ENCODE measurements around the gene LONP2.

Gene LONP2

DNA sequence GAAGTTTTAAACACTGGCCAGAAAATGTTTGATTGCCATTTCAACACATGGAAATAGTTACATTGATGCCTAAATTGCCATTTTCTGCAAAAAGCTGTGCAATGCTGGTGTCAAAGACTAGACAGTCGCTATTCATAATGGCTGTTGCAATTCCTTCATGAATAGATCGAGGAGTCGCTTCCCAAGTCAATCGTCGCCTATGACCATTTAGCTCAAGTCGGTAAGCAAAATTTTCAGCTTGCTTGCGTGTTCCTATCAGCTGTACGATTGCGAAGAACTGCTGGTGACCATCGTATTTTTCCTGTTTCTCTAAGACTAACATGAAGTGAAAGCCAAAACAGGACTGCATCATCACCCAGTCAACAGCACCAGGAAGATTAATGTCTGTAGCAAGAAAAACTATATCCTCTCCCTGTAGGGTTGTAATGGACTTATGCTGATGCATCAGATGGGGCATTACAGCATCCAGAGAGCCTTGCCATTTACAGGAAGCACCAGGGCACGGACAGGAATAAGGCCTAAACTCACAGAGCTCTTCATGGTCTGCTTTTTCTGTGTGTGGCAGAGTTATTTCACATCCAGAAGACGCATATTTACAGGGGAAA is 117.5 kb downstream of the LONP2 start:
- DNase-seq (ENCODE audit: insufficient read length, low spot score), result no peak
- TF ChIP-seq, protein P1, sequence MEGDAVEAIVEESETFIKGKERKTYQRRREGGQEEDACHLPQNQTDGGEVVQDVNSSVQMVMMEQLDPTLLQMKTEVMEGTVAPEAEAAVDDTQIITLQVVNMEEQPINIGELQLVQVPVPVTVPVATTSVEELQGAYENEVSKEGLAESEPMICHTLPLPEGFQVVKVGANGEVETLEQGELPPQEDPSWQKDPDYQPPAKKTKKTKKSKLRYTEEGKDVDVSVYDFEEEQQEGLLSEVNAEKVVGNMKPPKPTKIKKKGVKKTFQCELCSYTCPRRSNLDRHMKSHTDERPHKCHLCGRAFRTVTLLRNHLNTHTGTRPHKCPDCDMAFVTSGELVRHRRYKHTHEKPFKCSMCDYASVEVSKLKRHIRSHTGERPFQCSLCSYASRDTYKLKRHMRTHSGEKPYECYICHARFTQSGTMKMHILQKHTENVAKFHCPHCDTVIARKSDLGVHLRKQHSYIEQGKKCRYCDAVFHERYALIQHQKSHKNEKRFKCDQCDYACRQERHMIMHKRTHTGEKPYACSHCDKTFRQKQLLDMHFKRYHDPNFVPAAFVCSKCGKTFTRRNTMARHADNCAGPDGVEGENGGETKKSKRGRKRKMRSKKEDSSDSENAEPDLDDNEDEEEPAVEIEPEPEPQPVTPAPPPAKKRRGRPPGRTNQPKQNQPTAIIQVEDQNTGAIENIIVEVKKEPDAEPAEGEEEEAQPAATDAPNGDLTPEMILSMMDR (IDR thresholded peaks at IDR 0.05; ENCODE audit: insufficient read depth, missing control alignments), result no peak
- no peak for FAIRE-seq

DNA sequence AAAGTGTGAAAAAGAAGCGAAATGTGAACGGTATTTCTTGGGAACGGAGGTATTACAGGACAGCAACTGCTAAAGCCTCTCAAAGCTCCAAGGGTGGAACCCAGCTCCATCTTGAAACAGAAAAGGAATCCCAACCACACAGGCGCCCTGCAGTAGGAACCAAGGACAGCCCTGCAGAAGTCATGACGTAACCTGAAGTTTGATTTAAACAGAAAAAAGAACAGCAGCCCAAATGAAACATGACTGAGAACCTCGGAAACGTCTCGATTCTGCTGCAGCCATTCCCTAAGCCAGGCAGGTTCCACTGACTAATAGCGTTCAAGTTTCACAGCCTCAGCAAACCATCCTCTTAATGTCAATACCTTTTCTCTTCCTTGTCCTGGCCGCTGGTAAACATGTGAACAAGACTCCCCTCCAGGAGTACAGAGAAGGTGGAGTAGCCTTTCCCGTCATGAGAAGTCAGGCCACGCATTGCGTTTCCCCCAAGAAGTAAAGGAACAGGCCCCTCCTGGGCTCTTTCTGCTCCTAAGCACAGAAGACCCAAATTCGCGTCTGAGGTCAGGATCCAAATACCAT is 121.0 kb downstream of the LONP2 start:
- DNase-seq (ENCODE audit: insufficient read length, low spot score) (no peak), FAIRE-seq (no peak)
- TF ChIP-seq, protein P1 (IDR thresholded peaks at IDR 0.05; ENCODE audit: insufficient read depth, missing control alignments), result no peak

DNA sequence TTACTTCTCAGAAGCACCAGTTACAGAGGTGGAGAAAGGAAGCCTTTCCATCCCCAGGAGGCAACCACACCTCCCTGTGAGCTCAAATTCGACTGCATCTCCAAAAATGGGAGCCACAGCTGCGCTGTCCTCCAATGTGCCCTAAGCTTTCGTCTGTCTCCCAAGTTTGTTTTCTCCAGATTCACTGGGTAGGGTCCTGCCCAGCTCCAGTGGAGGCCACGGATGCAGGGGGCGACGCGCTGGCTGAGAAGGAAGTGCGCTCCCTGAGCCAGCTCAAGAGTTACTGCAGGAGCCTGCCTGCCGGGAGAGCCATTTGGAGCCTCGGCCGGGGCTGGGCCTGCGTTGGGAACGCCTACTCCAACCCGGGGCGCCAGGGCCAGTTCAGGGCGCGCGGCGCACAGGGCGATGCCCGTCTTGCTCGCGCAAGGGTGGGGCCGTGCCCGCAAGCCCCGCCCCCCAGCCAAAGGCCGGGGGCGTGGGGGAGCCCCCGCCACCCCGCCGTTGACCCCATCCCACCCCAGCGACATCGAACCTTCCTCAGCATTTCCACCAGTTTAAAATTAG is 121.6 kb downstream of the LONP2 start:
- FAIRE-seq (no peak), DNase-seq (ENCODE audit: insufficient read length, low spot score) (no peak)
- TF ChIP-seq, protein P1 (IDR thresholded peaks at IDR 0.05; ENCODE audit: insufficient read depth, missing control alignments), result no peak

DNA sequence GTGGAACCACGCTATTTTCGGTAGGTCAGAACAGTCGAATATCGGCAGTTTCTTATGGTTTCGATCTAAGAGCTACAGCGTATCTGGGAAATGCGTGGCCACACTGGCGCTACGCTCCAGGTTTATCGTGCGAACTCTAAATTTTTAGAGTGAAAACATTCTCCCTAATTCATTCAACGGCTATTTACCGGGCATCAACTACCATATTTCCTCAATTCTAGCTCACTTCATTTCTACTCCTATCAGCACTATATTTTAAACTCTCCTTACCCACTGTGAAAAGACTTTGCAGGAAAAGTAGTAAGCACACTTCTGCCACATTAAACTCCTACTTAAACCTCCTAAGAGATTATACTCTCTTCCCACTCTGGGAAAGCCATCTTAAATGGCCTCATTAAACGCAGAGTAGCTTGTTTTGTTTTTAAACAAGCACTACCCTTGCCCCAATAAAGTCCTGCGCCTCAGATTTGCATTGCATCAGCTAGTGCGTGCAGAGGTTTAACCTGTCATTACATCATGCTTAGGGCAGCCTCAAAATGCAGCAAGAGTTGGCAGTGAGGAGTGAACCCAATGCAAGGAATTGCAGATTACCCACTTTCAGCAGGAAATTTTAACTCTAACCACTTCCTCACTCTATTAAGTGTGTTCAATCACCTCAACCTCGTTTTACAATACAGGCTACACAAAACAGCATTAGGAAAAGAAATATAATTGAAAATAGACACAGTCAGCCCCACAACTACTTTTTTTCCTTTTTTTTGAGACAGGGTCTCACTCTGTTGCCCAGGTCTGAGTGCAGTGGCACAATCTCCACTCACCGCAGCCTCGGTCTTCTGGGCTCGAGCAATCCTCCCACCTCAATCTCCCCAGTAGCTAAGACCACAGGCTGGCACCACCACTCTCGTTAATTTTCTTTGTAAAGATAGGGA is 122.3 kb downstream of the LONP2 start:
- FAIRE-seq (no peak), DNase-seq (ENCODE audit: insufficient read length, low spot score) (no peak)
- TF ChIP-seq, protein P1 (IDR thresholded peaks at IDR 0.05; ENCODE audit: insufficient read depth, missing control alignments), result no peak

DNA sequence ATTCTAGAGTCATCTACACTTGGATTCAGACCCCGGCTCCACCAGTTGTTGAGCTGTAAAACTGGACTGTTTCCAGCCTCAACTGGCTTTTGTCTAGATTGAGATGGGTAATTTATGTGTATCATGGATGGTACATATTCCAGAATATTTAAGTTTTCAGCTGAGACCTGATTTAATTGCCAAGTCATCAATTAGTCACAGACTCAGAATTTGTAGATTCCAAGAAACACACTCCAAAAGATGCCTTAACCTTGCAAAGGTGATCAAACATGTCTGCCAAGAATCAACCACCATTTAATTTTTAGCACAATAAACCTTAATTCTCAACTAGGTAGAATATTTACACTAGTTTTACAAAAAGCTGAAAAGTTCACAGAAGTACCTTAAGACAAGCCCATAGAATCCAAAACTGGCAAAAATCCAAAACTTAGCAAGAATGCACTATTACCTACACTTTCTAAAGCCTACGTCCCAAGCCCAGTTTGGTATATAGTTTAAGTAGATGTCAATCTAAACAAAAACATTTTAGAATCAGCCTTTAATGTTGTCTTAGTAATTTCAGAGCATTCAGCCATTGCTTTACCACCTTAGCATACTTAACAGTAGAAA is 123.4 kb downstream of the LONP2 start:
- TF ChIP-seq, protein P1 (IDR thresholded peaks at IDR 0.05; ENCODE audit: insufficient read depth, missing control alignments), result no peak
- FAIRE-seq, result no peak
- DNase-seq (ENCODE audit: insufficient read length, low spot score), result no peak

DNA sequence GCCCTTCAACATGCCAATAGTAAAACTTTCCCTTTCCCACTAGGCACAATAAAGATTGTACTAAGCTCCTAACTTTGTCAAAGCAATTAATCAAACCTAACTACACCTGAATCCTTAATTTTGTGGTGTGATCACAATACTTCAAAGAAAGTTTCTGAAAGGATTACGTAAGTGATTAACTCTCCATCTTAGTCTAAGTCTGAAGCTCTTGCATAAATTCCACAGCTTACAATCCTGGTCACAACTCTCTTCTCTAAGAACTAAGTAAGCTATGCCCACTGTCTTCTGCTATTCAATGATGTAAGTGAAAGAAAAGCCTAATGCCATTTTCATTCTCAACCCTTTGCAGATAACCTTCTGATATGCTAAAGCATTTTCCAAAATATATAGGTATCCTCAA is 125.7 kb downstream of the LONP2 start:
- DNase-seq (ENCODE audit: insufficient read length, low spot score), result no peak
- FAIRE-seq, result no peak
- TF ChIP-seq, protein P1 (IDR thresholded peaks at IDR 0.05; ENCODE audit: insufficient read depth, missing control alignments), result no peak
